ENCODE measurements around the gene GCNT4.

GCNT4 gene

GRCh38 chr5:75050415-75050814 is 1.9 kb downstream of the GCNT4 start:
- DNase-seq (ENCODE audit: low spot score): no peak

GRCh38 chr5:75049456-75050351 is 2.7 kb downstream of the GCNT4 start:
- DNase-seq (ENCODE audit: low spot score): no peak

GRCh38 chr5:75048457-75048953 is 3.9 kb downstream of the GCNT4 start:
- DNase-seq (ENCODE audit: low spot score): no peak

- no peak for DNase-seq (ENCODE audit: low spot score)
These were observed 5.0 kb downstream of the GCNT4 start for GRCh38 chr5:75047356-75047755.

GRCh38 chr5:75046366-75047142 is 5.8 kb downstream of the GCNT4 start:
- DNase-seq (ENCODE audit: low spot score): no peak

- no peak for DNase-seq (ENCODE audit: low spot score)
These were observed 7.3 kb downstream of the GCNT4 start for GRCh38 chr5:75045071-75045470.

GRCh38 chr5:75044406-75044805 is 8.0 kb downstream of the GCNT4 start:
- DNase-seq (ENCODE audit: low spot score): no peak

- no peak for DNase-seq (ENCODE audit: low spot score)
These were observed 8.6 kb downstream of the GCNT4 start for GRCh38 chr5:75043633-75044264.

GRCh38 chr5:75042522-75042921 is 9.8 kb downstream of the GCNT4 start:
- DNase-seq (ENCODE audit: low spot score): no peak

GRCh38 chr5:75040973-75041372 is 11.4 kb downstream of the GCNT4 start:
- no peak for DNase-seq (ENCODE audit: low spot score)

- DNase-seq (ENCODE audit: low spot score): no peak
These were observed 15.3 kb downstream of the GCNT4 start for GRCh38 chr5:75037106-75037505.

GRCh38 chr5:75034137-75034739 is 18.1 kb downstream of the GCNT4 start:
- DNase-seq (ENCODE audit: low spot score): no peak

GRCh38 chr5:75031366-75031765 is 21.0 kb downstream of the GCNT4 start:
- no peak for DNase-seq (ENCODE audit: low spot score)

GRCh38 chr5:75028090-75028489 is 24.3 kb downstream of the GCNT4 start:
- DNase-seq (ENCODE audit: low spot score): no peak

- no peak for DNase-seq (ENCODE audit: low spot score)
These were observed 28.8 kb downstream of the GCNT4 start for GRCh38 chr5:75023368-75024159.

- no peak for DNase-seq (ENCODE audit: low spot score)
These were observed 30.6 kb downstream of the GCNT4 start for GRCh38 chr5:75021800-75022199.

- DNase-seq (ENCODE audit: low spot score): no peak
These were observed 31.1 kb downstream of the GCNT4 start for GRCh38 chr5:75021219-75021618.

- no peak for DNase-seq (ENCODE audit: low spot score)
These were observed 32.2 kb downstream of the GCNT4 start for GRCh38 chr5:75020016-75020656.

- DNase-seq (ENCODE audit: low spot score): no peak
These were observed 33.4 kb downstream of the GCNT4 start for GRCh38 chr5:75018805-75019587.

- DNase-seq (ENCODE audit: low spot score): no peak
These were observed 34.4 kb downstream of the GCNT4 start for GRCh38 chr5:75017971-75018370.
